Measurements from ENCODE around the gene OPN4. TPM values are rescaled to one million over a fixed set of nuclear protein-coding genes. Genes with fewer than 3 reads are reported as not detected.
A peak's percentile ranks its signal among the peaks of the same experiment; 100 is the strongest.

Gene OPN4
- total RNA-seq, 4 donors from 2014 or later, result 0.29 to 0.80 (median 0.35) TPM

- intact Hi-C loops (cut with DNase I; ENCODE audit: low total_unique reads), result loop anchor here (10.0 kb wide), 1 partner anchor 203 kb away; no protein-coding TSS in a partner anchor
- no peak for DNase-seq (ENCODE audit: low spot score in 2 of 2)
- 92 to 94% methylated on average over 13 to 14 of the region's 14 CpGs for WGBS, 2 donors
- no peak for TF ChIP-seq POLR2A (IDR thresholded peaks at IDR 0.05)
- TF ChIP-seq CTCF (IDR thresholded peaks at IDR 0.05), result no peak
- no peak overlapping the region for H3K4me3 ChIP-seq (ENCODE audit: low read depth, poor library complexity, severe bottlenecking)
Observed at GRCh38 chr10:86691333-86692022, 37.1 kb downstream of the OPN4 start.

GRCh38 chr10:86692023-86692514, 37.7 kb downstream of the OPN4 start:
- H3K4me3 ChIP-seq (ENCODE audit: low read depth, poor library complexity, severe bottlenecking), result no peak overlapping the region
- TF ChIP-seq CTCF (IDR thresholded peaks at IDR 0.05) (no peak), POLR2A (IDR thresholded peaks at IDR 0.05) (no peak)
- intact Hi-C loops (cut with DNase I; ENCODE audit: low total_unique reads), result loop anchor here (10.0 kb wide), 1 partner anchor 203 kb away; no protein-coding TSS in a partner anchor
- no peak for DNase-seq (ENCODE audit: low spot score in 2 of 2)
- 94 to 95% methylated on average over 8 of the region's 8 CpGs for WGBS, 2 donors

- intact Hi-C loops (cut with DNase I; ENCODE audit: low total_unique reads), result loop anchor here (10.0 kb wide), 1 partner anchor 202 kb away; no protein-coding TSS in a partner anchor
Observed at GRCh38 chr10:86692664-86693063, 38.3 kb downstream of the OPN4 start.

GRCh38 chr10:86693275-86693674, 38.9 kb downstream of the OPN4 start:
- WGBS, 2 donors, result 20 to 26% methylated on average over 2 of the region's 2 CpGs
- TF ChIP-seq CTCF (IDR thresholded peaks at IDR 0.05), result no peak
- TF ChIP-seq POLR2A (IDR thresholded peaks at IDR 0.05), result no peak
- intact Hi-C loops (cut with DNase I; ENCODE audit: low total_unique reads), result loop anchor here (10.0 kb wide), 1 partner anchor 202 kb away; no protein-coding TSS in a partner anchor
- H3K4me3 ChIP-seq (ENCODE audit: low read depth, poor library complexity, severe bottlenecking), result no peak overlapping the region
- no peak for DNase-seq (ENCODE audit: low spot score in 2 of 2)

More at GRCh38 chr10:86692664-86693063, 38.3 kb downstream of the OPN4 start:
- TF ChIP-seq POLR2A (IDR thresholded peaks at IDR 0.05), result no peak
- no peak for TF ChIP-seq CTCF (IDR thresholded peaks at IDR 0.05)
- DNase-seq (ENCODE audit: low spot score in 2 of 2), result no peak
- WGBS, 2 donors, result 86 to 91% methylated on average over 3 to 5 of the region's 7 CpGs
- H3K4me3 ChIP-seq (ENCODE audit: low read depth, poor library complexity, severe bottlenecking), result no peak overlapping the region

GRCh38 chr10:86693721-86694369, 39.5 kb downstream of the OPN4 start:
- TF ChIP-seq POLR2A (IDR thresholded peaks at IDR 0.05) (no peak), CTCF (IDR thresholded peaks at IDR 0.05) (no peak)
- 13 to 18% methylated on average over 10 of the region's 10 CpGs for WGBS, 2 donors
- peak; percentile 54 to 91 for DNase-seq (ENCODE audit: low spot score in 2 of 2)
- H3K4me3 ChIP-seq (ENCODE audit: low read depth, poor library complexity, severe bottlenecking), result no peak overlapping the region
- intact Hi-C loops (cut with DNase I; ENCODE audit: low total_unique reads), result loop anchor here (10.0 kb wide), 1 partner anchor 201 kb away; no protein-coding TSS in a partner anchor

All from lower leg skin (tissue), 4 donors.